Activated T-helper 1 cell treated with anti-CD3 and anti-CD28 coated beads, Interleukin-12 subunit alpha, Interleukin-12 subunit beta, Interleukin-2, Interleukin-4 antibody, amounts not matched to agents 30 ng/mL and 10 ng/mL and 1 ng/mL, durations not matched to agents 14 hours and 24 hours and 36 hours (primary cell): Measurements from ENCODE around the gene MEX3D. TPM values are rescaled to one million over a fixed set of nuclear protein-coding genes. Genes with fewer than 3 reads are reported as not detected.

Experiments
- DNase-seq: peaks from one replicate; pipeline ENCODE4 v3.0.0; 2021; ENCODE audit warnings: low spot score
- H3K27ac Mint-ChIP-seq: one replicate; pipeline ENCODE4 v1.8.0; 2021; ENCODE audit warnings: mild to moderate bottlenecking, mixed read lengths
- H3K27me3 Mint-ChIP-seq: one replicate; pipeline ENCODE4 v1.8.0; 2022; ENCODE audit warnings: mild to moderate bottlenecking, moderate library complexity, mixed read lengths; ENCODE audit not compliant: insufficient read depth
- H3K36me3 Mint-ChIP-seq: one replicate; pipeline ENCODE4 v1.8.0; 2021; ENCODE audit warnings: low read depth, mixed read lengths
- H3K4me1 Mint-ChIP-seq: one replicate; pipeline ENCODE4 v1.8.0; 2021; ENCODE audit warnings: low read depth, mixed read lengths
- H3K4me3 Mint-ChIP-seq: one replicate; pipeline ENCODE4 v1.8.0; 2021; ENCODE audit warnings: mild to moderate bottlenecking, moderate library complexity, mixed read lengths
- H3K9me3 Mint-ChIP-seq: one replicate; pipeline ENCODE4 v1.8.0; 2021; ENCODE audit warnings: mixed read lengths
- intact Hi-C: fragments of 100-400 bp; cut with micrococcal nuclease; formaldehyde crosslinking; loops from one replicate; pipeline ENCODE4 v1.15.1; 2024
- total RNA-seq: library from RNA; stranded (reverse); gene quantifications from 2 replicates; pipeline ENCODE4 v1.2.3, GENCODE V29; 2022

MEX3D gene
- 14.6 and 15.0 TPM in 2 replicates for total RNA-seq

GRCh38 chr19:1568320-1569019 is at the start of gene MEX3D:
Gene MEX3D, minus strand, starts transcription at chr19:1568325. Its CDS starts 267 bp downstream, at chr19:1568058.
- no peaks in the 10 kb centered on the region for H3K4me1 Mint-ChIP-seq
- intact Hi-C loops: loop anchor here (1.0 to 2.0 kb wide), 2 partner anchors 22 to 244 kb away; partner anchors contain the start of gene ATP8B3
- no peaks in the 10 kb centered on the region for H3K36me3 Mint-ChIP-seq
- peak within 1 kb of the TSS; percentile 56 for H3K4me3 Mint-ChIP-seq
- H3K27me3 Mint-ChIP-seq: peaks cover 18% of the 10 kb centered on the region
- DNase-seq: peak; percentile 67
- no peaks in the 10 kb centered on the region for H3K9me3 Mint-ChIP-seq
- H3K27ac Mint-ChIP-seq: peak within 1 kb of the TSS; percentile 23

GRCh38 chr19:1616875-1617274 is 48.8 kb upstream of the MEX3D start:
- no peak overlapping the region for H3K4me3 Mint-ChIP-seq
- no peaks in the 10 kb centered on the region for H3K9me3 Mint-ChIP-seq
- DNase-seq: no peak

DNA sequence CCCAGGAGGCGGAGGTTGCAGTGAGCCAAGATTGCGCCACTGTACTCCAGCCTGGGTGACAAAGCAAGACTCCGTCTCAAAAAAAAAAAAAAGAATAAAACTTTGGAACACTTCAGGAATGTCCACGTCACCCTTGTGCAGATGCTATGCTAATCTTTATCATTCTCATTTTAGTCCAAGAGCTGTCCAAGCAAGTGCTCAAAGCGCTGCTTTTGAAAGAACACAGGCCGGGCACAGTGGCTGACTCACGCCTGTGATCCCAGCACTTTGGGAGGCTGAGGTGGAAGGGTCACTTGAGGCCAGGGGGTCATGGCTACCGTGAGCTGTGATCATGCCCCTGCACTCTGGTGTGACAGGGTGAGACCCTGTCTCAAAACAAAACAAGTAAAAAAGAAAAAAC is 48.3 kb upstream of the MEX3D start:
- Mint-ChIP-seq H3K27me3 (no peaks in the 10 kb centered on the region), H3K27ac (peak overlapping the region; percentile 54), H3K9me3 (no peaks in the 10 kb centered on the region), H3K36me3 (peaks cover 21% of the 10 kb centered on the region), H3K4me3 (no peak overlapping the region), H3K4me1 (peaks cover 10% of the 10 kb centered on the region)
- intact Hi-C loops: no loop called here
- DNase-seq: no peak

More at GRCh38 chr19:1616875-1617274, 48.8 kb upstream of the MEX3D start:
- intact Hi-C loops: no loop called here
- H3K27me3 Mint-ChIP-seq: no peaks in the 10 kb centered on the region
- H3K4me1 Mint-ChIP-seq: peaks cover 10% of the 10 kb centered on the region
- H3K36me3 Mint-ChIP-seq: peaks cover 21% of the 10 kb centered on the region
- peak overlapping the region; percentile 73 for H3K27ac Mint-ChIP-seq

GRCh38 chr19:1615156-1615765 is 47.1 kb upstream of the MEX3D start:
- no peak overlapping the region for H3K27ac Mint-ChIP-seq
- intact Hi-C loops: no loop called here
- H3K9me3 Mint-ChIP-seq: no peaks in the 10 kb centered on the region
- H3K27me3 Mint-ChIP-seq: no peaks in the 10 kb centered on the region
- peaks cover 25% of the 10 kb centered on the region for H3K36me3 Mint-ChIP-seq
- H3K4me3 Mint-ChIP-seq: no peak overlapping the region
- DNase-seq: no peak
- peaks cover 10% of the 10 kb centered on the region for H3K4me1 Mint-ChIP-seq

DNA sequence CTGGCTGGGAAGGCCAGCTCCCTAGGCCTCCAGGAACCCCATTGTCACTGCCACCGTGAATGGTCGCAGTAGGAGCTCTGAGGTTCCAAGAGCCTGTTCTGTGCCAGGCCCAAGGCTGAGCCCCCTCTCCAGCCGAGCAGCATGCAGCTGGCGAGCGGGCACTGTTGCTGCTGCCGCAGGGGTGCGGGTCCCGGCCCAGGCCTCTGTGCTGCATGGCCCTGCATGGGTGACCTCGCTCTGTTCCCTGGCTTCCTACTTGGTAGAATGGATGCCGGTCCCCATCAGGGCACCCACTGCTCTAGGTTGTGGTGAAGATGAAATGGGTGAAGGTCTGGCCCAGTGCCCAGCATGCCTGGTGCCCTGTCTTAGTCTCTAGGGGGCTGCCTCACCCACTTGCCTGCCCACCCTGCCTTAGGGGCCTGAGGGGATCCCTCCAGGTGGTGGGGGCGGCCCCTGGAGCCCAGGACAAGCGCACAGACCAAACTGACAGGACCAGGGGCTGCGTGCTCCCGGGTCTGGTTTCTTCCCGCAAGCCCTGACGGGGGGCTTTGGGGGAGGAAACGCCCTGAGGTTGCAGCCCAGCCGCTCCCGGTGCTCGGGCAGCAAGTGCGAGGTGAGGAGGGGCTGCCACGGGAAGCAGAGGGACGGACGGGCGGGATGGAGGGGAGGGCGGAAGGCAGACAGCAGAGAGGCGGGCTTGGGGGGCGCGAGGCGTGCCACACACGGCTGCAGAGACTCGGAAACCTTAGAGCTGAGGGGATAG is 45.9 kb upstream of the MEX3D start:
- H3K4me3 Mint-ChIP-seq: no peak overlapping the region
- H3K27me3 Mint-ChIP-seq: no peaks in the 10 kb centered on the region
- intact Hi-C loops: no loop called here
- DNase-seq: no peak
- no peak overlapping the region for H3K27ac Mint-ChIP-seq
- peaks cover 16% of the 10 kb centered on the region for H3K4me1 Mint-ChIP-seq
- H3K36me3 Mint-ChIP-seq: peaks cover 28% of the 10 kb centered on the region
- H3K9me3 Mint-ChIP-seq: no peaks in the 10 kb centered on the region

GRCh38 chr19:1613146-1613545 is 45.0 kb upstream of the MEX3D start:
- H3K4me1 Mint-ChIP-seq: peaks cover 23% of the 10 kb centered on the region
- no peak for DNase-seq
- H3K36me3 Mint-ChIP-seq: peaks cover 25% of the 10 kb centered on the region
- H3K27ac Mint-ChIP-seq: peak overlapping the region; percentile 44
- H3K4me3 Mint-ChIP-seq: no peak overlapping the region
- H3K9me3 Mint-ChIP-seq: no peaks in the 10 kb centered on the region
- intact Hi-C loops: no loop called here
- H3K27me3 Mint-ChIP-seq: no peaks in the 10 kb centered on the region

DNA sequence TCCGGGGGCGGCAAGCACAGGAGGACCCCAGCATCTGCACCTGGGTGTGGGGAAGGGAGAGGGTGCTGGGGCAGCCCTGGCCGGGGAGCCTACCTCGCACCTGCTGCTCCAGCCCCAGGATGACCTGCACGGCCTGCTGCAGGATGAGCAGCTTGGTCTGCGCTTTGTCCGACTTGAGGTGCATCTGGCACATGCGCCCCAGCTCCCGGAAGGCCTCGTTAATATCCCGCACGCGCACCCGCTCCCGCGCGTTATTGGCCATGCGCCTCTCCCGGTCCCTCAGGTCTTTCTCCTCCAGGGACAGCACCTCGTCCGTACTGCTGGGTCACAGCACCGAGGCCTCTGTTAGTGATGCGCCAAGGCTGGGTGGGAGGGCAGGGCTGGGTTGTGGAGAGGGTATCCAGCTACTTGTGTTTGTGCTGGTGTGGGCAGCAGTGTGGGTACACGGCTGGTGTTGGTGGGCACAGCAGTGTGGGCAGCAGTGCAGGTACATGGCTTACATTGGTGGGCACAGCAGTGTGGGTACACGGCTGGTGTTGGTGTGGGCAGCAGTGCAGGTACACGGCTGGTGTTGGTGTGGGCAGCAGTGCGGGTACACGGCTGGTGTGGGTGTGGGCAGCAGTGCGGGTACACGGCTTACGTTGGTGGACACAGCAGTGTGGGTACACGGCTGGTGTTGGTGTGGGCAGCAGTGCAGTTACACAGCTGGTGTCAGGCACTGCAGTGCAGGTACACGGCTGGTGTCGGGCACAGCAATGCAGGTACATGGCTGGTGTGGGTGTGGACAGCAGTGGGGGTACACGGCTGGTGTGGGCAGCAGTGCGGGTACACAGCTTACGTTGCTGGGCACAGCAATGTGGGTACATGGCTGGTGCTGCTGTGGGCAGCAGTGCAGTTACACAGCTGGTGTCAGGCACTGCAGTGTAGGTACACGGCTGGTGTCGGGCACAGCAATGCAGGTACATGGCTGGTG is 44.3 kb upstream of the MEX3D start:
- Mint-ChIP-seq H3K27me3 (no peaks in the 10 kb centered on the region), H3K9me3 (no peaks in the 10 kb centered on the region), H3K36me3 (peaks cover 25% of the 10 kb centered on the region), H3K4me1 (peaks cover 23% of the 10 kb centered on the region), H3K4me3 (no peak overlapping the region), H3K27ac (no peak overlapping the region)
- intact Hi-C loops: no loop called here
- DNase-seq: no peak

DNA sequence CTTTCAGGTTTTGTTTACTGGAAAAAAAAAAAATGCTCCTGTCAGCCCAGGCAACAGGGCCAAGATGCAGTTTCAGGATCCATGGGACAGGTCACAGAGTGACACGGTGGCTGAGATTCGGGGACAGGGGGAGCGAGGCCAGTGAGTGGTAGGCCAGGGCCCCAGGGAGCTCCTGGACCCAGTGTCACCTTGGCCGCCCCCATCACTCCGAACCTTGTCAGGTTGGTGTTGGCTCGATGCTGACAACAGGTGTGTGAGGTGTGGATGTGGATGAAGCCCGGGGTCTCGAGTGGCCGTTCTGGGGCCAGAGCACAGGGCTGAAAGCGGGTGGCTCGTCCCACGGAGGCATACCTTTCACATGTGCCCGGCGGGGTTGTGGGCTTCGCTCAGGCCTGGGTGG is 43.2 kb upstream of the MEX3D start:
- DNase-seq: no peak
- Mint-ChIP-seq H3K9me3 (no peaks in the 10 kb centered on the region), H3K27ac (no peak overlapping the region), H3K27me3 (no peaks in the 10 kb centered on the region), H3K4me3 (no peak overlapping the region), H3K36me3 (peaks cover 24% of the 10 kb centered on the region), H3K4me1 (peaks cover 13% of the 10 kb centered on the region)
- intact Hi-C loops: no loop called here

DNA sequence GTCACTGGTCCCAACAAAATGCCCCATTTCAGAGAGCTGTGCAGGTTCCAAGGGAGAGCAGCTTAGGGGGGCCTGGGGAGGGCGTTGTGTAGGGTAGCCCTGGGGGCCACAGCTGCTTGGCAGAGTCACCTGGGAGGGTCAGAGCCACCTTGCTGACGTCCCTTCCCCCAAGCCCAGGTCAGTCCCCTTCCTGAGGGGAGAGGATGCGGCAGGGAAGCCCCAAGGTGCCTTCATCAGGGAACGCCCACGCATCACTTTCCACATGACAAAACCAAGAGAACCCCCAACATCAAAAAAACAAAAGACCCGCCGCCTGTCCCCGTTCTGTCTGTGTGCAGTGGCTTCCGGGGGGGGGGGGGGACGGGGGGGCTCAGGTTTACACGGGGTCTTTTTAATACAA is 42.5 kb upstream of the MEX3D start:
- Mint-ChIP-seq H3K4me3 (no peak overlapping the region), H3K4me1 (peaks cover 19% of the 10 kb centered on the region), H3K27me3 (no peaks in the 10 kb centered on the region), H3K9me3 (no peaks in the 10 kb centered on the region), H3K36me3 (peaks cover 20% of the 10 kb centered on the region), H3K27ac (no peak overlapping the region)
- no peak for DNase-seq
- intact Hi-C loops: no loop called here

- Mint-ChIP-seq H3K36me3 (peaks cover 18% of the 10 kb centered on the region), H3K27me3 (no peaks in the 10 kb centered on the region), H3K9me3 (no peaks in the 10 kb centered on the region), H3K27ac (no peak overlapping the region), H3K4me1 (peaks cover 20% of the 10 kb centered on the region), H3K4me3 (no peak overlapping the region)
- DNase-seq: no peak
- intact Hi-C loops: no loop called here
Observed at GRCh38 chr19:1609680-1610474, 41.8 kb upstream of the MEX3D start.

DNA sequence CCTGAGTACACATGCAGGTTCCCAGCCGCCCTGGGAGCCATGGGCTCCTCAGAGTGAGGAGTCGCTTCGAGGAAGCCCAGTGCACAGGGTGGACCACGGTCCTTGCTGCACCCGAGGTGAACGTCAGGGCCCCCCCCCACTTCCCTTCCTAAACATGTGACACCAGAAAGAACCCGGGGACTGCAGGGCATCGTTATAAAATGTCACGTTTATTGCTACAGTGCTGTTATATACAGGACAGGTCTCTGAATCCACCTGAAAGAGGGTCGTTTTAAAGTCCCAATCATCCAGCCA is 40.9 kb upstream of the MEX3D start:
- no peak for DNase-seq
- Mint-ChIP-seq H3K9me3 (no peaks in the 10 kb centered on the region), H3K36me3 (peaks cover 11% of the 10 kb centered on the region), H3K4me3 (no peak overlapping the region), H3K4me1 (peaks cover 20% of the 10 kb centered on the region), H3K27ac (no peak overlapping the region), H3K27me3 (no peaks in the 10 kb centered on the region)
- intact Hi-C loops: no loop called here
